Measurements from ENCODE around the gene CELF2. TPM values are rescaled to one million over a fixed set of nuclear protein-coding genes. Genes with fewer than 3 reads are reported as not detected.

Gene CELF2
- total RNA-seq, 4 donors from 2014 or later: 120 to 185 (median 154) TPM

DNA sequence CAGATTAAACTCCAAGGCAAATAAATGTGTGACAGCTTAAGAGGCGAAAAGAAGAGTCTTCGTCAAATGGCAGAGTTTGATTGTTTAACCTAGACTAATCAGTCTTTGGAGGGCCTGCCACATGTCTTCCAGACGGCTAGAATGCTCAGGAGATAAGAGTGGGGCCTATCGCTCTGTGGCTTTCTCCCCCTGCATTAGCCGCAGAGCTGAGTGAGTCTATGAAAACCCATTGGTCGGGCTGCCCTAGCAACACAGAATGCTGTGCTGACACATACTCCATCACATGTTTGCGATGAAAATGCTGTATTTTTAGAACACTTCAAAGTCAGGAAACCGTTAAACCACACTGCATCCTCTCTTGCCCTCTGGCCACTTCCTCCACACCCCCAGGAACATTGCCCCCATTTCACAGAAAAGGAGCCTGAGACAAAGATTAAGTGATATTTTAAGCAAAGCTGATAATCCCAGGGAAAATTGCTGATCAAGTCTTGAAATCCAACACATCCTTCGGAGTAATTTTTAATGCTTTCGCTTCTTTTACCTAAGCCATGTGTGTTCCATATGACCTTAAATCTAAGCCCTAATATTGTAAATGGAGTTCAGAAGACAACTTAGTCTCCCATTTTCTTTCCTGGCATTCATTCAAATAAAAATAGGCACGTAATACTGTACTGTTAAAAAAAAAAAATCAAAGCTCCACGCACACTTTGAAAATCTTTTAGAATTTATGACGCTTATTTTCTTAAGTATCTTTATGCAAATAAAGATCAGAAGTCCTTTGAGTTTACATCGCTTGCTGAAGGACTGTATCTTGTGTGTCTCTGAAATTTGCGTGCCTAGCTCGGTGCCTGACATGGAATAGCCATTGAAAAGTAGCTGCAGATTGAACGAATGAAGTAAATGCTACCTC is 161.2 kb downstream of the CELF2 start:
- no peak for TF ChIP-seq CTCF (IDR thresholded peaks at IDR 0.05; ENCODE audit: low read depth)

DNA sequence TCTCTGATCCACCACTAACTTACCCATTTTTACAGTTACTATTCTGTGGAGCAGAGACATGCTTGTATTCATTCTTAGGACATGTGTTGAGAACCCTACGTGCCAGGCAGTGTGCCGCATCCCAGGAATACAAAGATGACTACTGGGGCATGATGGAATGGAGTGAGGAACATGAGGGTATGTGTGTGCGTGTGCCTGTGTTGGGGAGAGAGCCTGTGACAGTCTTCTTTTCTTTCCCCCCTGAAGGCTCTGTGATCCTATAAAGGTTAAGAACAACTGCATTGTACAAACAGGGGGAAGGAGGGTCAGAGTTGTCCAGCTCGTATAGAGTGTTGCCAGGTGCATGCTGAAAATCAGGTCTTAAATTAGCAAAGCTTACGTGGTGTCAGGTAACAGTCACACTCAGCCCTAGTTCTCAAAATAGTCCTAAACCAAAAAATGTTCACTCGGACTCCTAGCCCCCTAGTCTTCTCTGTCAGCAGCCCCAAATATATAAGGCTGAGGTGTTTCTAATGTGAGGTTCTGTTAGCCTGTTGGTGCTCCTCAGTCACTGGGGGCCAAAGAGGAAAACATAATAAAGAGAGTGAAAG is 161.9 kb downstream of the CELF2 start:
- no peak for TF ChIP-seq CTCF (IDR thresholded peaks at IDR 0.05; ENCODE audit: low read depth)

DNA sequence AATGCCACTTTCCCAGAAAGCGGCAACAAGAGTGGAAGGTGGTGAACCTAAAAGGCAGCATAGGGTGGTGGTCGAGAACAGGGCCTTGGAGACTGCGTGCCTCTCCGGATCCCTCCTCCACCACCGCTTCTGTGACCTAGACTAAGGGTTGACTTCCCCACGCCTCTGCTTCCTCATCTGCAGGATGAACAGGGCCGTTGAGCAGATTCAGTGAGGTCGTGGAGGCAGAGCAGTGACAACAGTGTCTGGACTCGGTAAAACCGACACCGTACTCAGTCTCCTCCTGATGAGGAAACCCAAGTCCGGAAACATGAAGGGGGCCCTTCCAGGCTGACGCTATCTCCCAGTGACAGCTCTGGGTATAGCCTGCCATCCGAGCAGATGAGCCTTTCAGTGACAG is 162.6 kb downstream of the CELF2 start:
- no peak for TF ChIP-seq CTCF (IDR thresholded peaks at IDR 0.05; ENCODE audit: low read depth)

DNA sequence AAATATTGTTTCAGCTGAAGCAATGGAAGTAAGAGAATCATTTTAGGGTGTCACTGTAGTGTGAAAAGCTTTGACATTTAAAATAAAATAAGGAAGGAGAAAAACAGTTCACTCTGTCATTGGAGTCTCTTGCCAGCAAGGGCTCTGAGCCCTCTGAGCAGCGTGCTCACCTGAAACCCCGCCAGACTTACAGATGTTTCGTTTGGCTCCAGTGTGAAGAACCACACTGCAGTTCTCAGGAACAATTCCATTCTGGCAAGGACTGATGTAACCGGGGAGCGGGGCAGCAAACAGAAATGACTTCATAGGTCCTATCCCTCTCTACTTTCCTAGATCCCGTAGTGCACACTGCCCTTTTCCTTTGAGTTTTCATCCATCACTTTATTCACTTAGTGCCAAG is 164.3 kb downstream of the CELF2 start:
- no peak for TF ChIP-seq CTCF (IDR thresholded peaks at IDR 0.05; ENCODE audit: low read depth)

DNA sequence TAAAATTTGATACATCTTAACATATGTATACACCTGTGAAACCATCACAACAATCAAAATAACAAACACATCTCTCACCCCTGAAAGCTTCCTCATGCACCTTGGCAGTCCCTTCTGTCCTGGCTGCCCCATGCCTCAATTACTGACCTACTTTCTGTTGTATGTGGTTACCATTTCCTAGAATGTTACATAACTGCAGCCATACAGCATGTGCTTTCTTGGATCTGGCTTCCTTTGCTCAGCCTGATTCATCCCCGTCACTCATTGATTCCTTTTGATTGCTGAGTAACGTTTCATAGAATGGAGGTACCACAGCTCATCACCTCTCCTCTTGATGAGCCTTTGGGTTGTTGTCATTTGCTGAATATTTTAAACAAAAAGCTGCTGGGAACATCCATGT is 165.3 kb downstream of the CELF2 start:
- no peak for TF ChIP-seq CTCF (IDR thresholded peaks at IDR 0.05; ENCODE audit: low read depth)

GRCh38 chr10:11184093-11184492 is 166.4 kb downstream of the CELF2 start:
- no peak for TF ChIP-seq CTCF (IDR thresholded peaks at IDR 0.05; ENCODE audit: low read depth)

- no peak for TF ChIP-seq CTCF (IDR thresholded peaks at IDR 0.05; ENCODE audit: low read depth)
Observed at GRCh38 chr10:11186374-11186773, 168.7 kb downstream of the CELF2 start.

All from subcutaneous adipose tissue (tissue), 4 donors.